Adrenal gland (tissue), 12 donors: Measurements from ENCODE around the gene ABCA13. TPM values are rescaled to one million over a fixed set of nuclear protein-coding genes. Genes with fewer than 3 reads are reported as not detected.

ENCODE experiments used
- DNase-seq, 7 donors: peaks; one replicate each; pipeline ENCODE4 v3.0.0-alpha.2; 2019 to 2020
- H3K27ac ChIP-seq, 5 donors: fragments of 200-600 bp; sonication (generic) in 4 of 5; 1 replicate in 3 of 5; 2 replicates in 2 of 5; pipeline versions ENCODE4 v1.5.1 to v1.8.0; 2016 to 2020; ENCODE audit warnings: mild to moderate bottlenecking in 1 of 5
- H3K27me3 ChIP-seq: fragments of 200-600 bp; 2 replicates; pipeline ENCODE4 v1.8.0; 2021
- H3K36me3 ChIP-seq, 2 donors: fragments of 200-600 bp; replicated peaks in 1 of 2; 1 replicate in 1 of 2; 2 replicates in 1 of 2; pipeline versions ENCODE4 v1.5.1 to v1.8.0; 2018 to 2022
- H3K4me1 ChIP-seq, 2 donors: fragments of 200-600 bp; replicated peaks in 1 of 2; 1 replicate in 1 of 2; 2 replicates in 1 of 2; pipeline versions ENCODE4 v1.5.1 to v1.8.0; 2018 to 2021
- H3K4me3 ChIP-seq, 4 donors: fragments of 200-600 bp; sonication (generic) in 3 of 4; one replicate each; pipeline ENCODE4 v1.5.1; 2016 to 2018
- H3K9me3 ChIP-seq, 3 donors: fragments of 200-600 bp; sonication (generic) in 1 of 3; replicated peaks in 1 of 3; 1 replicate in 2 of 3; 2 replicates in 1 of 3; pipeline versions ENCODE4 v1.5.1 to v1.8.0; 2016 to 2021
- CTCF ChIP-seq, 6 experiments: fragments of 450-650 bp in 4 of 6; fragments of 200-600 bp in 2 of 6; sonication (generic) in 1 of 6; IDR thresholded peaks; 1 replicate in 5 of 6; 2 replicates in 1 of 6; pipeline versions ENCODE4 v1.5.1 to v1.8.0; 2016 to 2021; ENCODE audit warnings: antibody characterized with exemption in 6 of 6, mild to moderate bottlenecking in 2 of 6, moderate library complexity in 1 of 6
- POLR2A ChIP-seq, 2 donors: fragments of 450-650 bp; IDR thresholded peaks; one replicate each; pipeline ENCODE4 v1.6.1; 2017; ENCODE audit warnings: antibody characterized with exemption in 2 of 2, mild to moderate bottlenecking in 2 of 2, moderate library complexity in 1 of 2
- WGBS, 4 donors: extraction: QIAGEN DNeasy Blood & Tissue Kit in 2 of 4; methylation state at CpG; one replicate each; pipeline versions ENCODE4 v1.1.5 to v1.1.7; 2013 to 2017; 5-methylcytosine and 5-hydroxymethylcytosine counted together
- intact Hi-C, 2 donors: fragments of 100-400 bp; cut with DNase I; formaldehyde crosslinking; loops; one replicate each; pipeline versions ENCODE4 v1.14.1 to v1.15.0; 2022 to 2023
- polyA plus RNA-seq, 3 donors: library from polyadenylated mRNA; stranded (reverse); fragments of 200-250 nt in 2 of 3; fragments of 350-450 nt in 1 of 3; fragmentation: Illumina TruSeq in 1 of 3; extraction: RNeasy Lipid Tissue Mini Kit (QIAGEN cat#74804) in 1 of 3; gene quantifications; one replicate each; pipeline ENCODE4 v1.2.3, GENCODE V29; 2013 to 2014
- total RNA-seq, 9 donors: library from RNA; depleted of rRNA in 4 of 9; stranded (reverse); fragments of >200 nt in 4 of 9; fragments of 120-200 nt in 1 of 9; fragmentation: NEBNext Ultra II Directional in 1 of 9; extraction: Animal tissue kit (Norgen Biotek cat#: 25700) in 1 of 9; gene quantifications; one replicate each; pipeline versions ENCODE4 v1.1.0 to v1.2.4, GENCODE V29; 2013 to 2023
- donor health status: healthy with polysubstance abuse.
- donor health status: Bipolar disorder and iron deficiency.
- donor health status: DM: yes; HTN: yes; CAD: no.
- donor health status: DM: no; HTN: no; CAD: no.
- donor health status: DM: no; HTN: no; CAD: no.
- donor health status: DM: yes; HTN: yes; CAD: no.

Gene ABCA13
- total and polyA plus RNA-seq, 12 donors: 0.03 to 0.94 (median 0.09) TPM; not detected in 4

- H3K27me3 ChIP-seq: no peaks in the 10 kb centered on the region
- DNase-seq: no peak
- intact Hi-C loops: loop anchor here in 1 of 2 donors (5.0 kb wide), 1 partner anchor 579 kb away; no protein-coding TSS in a partner anchor
- H3K36me3 ChIP-seq: no peaks in the 10 kb centered on the region
- no peak for TF ChIP-seq CTCF (IDR thresholded peaks at IDR 0.05)
- TF ChIP-seq POLR2A (IDR thresholded peaks at IDR 0.05): no peak
- no peaks in the 10 kb centered on the region for H3K4me1 ChIP-seq
- H3K4me3 ChIP-seq: no peak overlapping the region
- no peaks in the 10 kb centered on the region for H3K9me3 ChIP-seq
- H3K27ac ChIP-seq: no peak overlapping the region
- 35 to 57% (median 48%) methylated on average over 5 of the region's 5 CpGs for WGBS, 4 donors
Observed at GRCh38 chr7:48298779-48299178, 127.5 kb downstream of the ABCA13 start.

- Histone ChIP-seq H3K4me1 (no peaks in the 10 kb centered on the region), H3K4me3 (no peak overlapping the region), H3K27ac (no peak overlapping the region), H3K36me3 (no peaks in the 10 kb centered on the region), H3K27me3 (no peaks in the 10 kb centered on the region), H3K9me3 (no peaks in the 10 kb centered on the region)
- DNase-seq: peak; percentile 46 to 84 (median 68)
- TF ChIP-seq POLR2A (IDR thresholded peaks at IDR 0.05): no peak
- TF ChIP-seq CTCF (IDR thresholded peaks at IDR 0.05): peak; percentile 58 to 81 (median 77)
- intact Hi-C loops: loop anchor here in 1 of 2 donors (5.0 kb wide), 1 partner anchor 578 kb away; no protein-coding TSS in a partner anchor
- WGBS, 4 donors: 20 to 34% (median 27%) methylated on average over 4 of the region's 4 CpGs
Observed at GRCh38 chr7:48299580-48300169, 128.4 kb downstream of the ABCA13 start.

- Histone ChIP-seq H3K27ac (no peak overlapping the region), H3K36me3 (no peaks in the 10 kb centered on the region), H3K4me1 (no peaks in the 10 kb centered on the region), H3K27me3 (no peaks in the 10 kb centered on the region), H3K9me3 (no peaks in the 10 kb centered on the region), H3K4me3 (no peak overlapping the region)
- no peak for TF ChIP-seq POLR2A (IDR thresholded peaks at IDR 0.05)
- TF ChIP-seq CTCF (IDR thresholded peaks at IDR 0.05): no peak
- 32 to 51% (median 42%) methylated on average over 2 of the region's 2 CpGs for WGBS, 4 donors
- intact Hi-C loops: no loop called here
- no peak for DNase-seq
Observed at GRCh38 chr7:48300301-48300700, 129.0 kb downstream of the ABCA13 start.

- DNase-seq: peak in 1 of 7 donors; percentile 6
- Histone ChIP-seq H3K36me3 (no peaks in the 10 kb centered on the region), H3K4me1 (no peaks in the 10 kb centered on the region), H3K9me3 (no peaks in the 10 kb centered on the region), H3K4me3 (no peak overlapping the region), H3K27me3 (no peaks in the 10 kb centered on the region), H3K27ac (no peak overlapping the region)
- no peak for TF ChIP-seq CTCF (IDR thresholded peaks at IDR 0.05)
- no peak for TF ChIP-seq POLR2A (IDR thresholded peaks at IDR 0.05)
- WGBS, 4 donors: 21 to 52% (median 46%) methylated on average over 3 of the region's 3 CpGs
- intact Hi-C loops: no loop called here
Observed at GRCh38 chr7:48301201-48301600, 129.9 kb downstream of the ABCA13 start.
